Germinal center (tissue), 1 donor: ENCODE results near the gene DDX3Y.

Experiments
- DNase-seq: peaks from one replicate; pipeline ENCODE4 v3.0.0; 2012; ENCODE audit warnings: mixed read lengths, low spot score

The DDX3Y gene

DNA sequence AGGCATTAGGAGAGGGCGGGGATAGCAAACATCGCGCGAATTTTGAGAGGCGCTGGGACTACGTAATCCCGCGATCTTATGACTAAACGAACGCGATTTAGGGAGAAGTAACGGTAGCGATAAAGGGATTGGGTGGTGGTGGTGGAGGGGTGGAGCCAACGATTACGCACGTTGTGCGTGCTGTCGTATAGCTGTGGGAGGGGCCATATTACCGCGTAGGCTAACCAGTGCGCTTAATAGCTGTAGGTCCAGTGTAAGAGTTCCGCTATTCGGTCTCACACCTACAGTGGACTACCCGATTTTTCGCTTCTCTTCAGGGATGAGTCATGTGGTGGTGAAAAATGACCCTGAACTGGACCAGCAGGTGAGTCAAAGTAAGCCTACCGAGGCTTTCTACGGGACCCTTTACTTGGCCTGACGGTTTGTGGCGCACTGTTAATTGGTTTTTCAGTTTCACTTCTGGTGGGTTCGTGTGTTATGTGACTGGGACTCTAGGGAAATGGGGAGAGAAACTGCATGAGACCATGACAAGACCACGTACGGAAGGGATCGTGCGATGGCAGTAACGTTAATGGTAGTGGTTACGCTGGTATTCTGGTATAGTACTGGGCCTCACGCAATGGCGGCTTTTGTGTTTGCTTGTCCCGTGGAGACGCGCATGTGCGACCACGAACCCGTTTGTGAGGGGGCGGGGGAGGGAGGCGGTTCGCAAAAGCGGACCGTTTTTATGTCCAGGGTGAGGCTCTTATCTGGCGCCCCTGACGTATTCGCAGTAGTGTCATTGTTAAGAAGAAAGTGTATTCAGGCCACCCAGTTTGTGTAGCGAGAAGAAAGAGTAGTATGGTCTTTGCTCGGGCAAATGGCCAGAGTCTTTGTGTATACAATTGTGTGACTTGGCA lies at the start of gene DDX3Y:
TSS of gene DDX3Y (plus strand) at position 251 of the 899 bp plus-strand sequence. CDS start at position 320, 69 bp downstream.
- DNase-seq: peak; percentile 90

DNA sequence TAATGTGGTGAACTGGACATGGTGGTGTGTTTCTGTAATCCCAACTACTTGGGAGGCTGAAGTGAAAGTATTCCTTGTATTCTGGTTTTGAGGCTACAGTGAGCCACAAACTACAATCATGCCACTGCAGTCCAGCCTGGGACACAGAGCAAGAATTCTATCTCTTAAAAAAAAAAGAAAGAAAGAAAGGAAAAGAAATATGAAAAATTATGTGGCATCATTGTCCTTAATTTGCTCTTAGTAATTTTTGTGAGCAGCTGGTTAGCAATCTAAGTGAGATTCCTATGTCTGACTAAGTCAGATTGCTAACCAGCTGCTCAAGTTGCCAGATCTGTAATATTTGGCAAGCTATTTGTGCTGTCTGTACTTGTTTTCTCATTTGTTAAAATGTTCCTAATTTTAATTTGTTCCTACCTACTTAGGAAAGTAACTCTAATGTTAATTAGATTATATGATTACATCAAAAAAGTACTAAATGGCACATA lies 48.8 kb upstream of the DDX3Y start:
- no peak for DNase-seq

DNA sequence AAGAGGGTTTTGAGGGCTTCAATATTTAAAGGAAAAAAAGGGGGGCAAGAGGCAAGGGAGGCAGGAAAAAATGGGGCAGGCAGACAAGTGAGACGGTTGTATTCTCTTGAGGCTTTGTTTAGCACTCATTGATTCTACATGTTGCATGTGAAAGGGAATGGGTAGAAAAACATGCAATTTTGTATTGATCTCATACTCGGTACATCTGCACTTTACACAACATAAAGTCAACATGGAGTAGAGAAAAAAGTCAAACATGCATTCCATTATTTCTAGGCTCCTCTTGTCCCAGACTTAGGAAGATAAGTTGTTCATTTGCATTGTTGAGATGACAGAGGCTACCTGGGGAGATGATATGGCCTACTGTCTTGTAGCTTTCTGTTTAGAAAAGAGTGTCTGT lies 36.7 kb upstream of the DDX3Y start:
- no peak for DNase-seq

DNA sequence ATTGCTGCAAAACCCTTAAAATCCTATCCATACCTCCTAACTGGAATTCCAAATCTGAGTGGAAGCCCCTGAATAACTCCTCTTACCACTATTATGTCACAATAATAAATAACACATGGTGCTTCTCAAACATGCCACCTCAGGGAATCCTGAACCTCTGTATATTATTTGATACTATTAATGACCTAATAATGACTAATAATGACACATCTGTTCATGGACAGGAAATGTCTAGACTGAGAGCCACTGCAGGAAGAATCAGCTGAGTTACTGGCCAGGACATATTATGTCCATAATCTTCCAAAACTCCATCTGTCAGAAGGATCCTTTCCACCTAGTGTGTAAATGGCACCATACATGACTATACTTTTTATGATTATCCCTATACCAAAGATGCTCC lies 7.7 kb upstream of the DDX3Y start:
- DNase-seq: no peak

DNA sequence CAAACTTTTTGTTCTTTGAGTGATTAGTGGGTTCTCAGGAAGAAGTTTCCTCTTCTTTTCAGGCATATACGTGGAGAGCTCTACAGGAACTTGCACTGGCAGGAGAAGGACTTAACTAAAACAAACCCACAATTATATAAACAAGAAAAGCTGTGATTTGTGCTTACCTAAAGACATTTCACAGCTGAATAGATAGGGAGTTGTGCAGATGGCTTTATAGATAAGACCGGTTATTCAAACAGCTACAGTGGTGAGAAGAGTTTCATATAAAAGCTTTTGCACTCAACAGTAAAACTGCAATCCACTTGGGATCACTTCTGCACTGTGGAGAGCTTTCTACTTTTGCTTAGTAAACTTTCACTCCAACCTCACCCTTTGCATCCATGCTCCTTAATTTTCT lies 6.1 kb upstream of the DDX3Y start:
- no peak for DNase-seq

DNA sequence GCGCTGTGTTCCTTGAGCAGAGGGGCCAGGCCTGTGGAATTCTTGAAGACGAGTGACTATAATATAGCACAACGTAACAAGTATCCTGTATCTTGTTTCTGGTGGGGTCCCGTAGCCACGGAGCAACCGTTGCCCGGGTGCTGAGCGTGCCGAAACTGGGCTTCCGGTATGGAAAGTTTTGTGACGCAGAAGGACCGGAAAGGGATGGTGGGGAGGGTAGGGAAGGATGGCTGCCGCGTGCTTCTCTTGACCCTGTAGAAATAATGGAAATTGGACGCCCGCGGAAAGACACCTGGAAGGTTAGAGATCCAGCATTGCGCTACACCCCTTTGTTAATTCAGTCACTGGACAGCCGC lies 827 bp downstream of the DDX3Y start:
- DNase-seq: peak; percentile 63

DNA sequence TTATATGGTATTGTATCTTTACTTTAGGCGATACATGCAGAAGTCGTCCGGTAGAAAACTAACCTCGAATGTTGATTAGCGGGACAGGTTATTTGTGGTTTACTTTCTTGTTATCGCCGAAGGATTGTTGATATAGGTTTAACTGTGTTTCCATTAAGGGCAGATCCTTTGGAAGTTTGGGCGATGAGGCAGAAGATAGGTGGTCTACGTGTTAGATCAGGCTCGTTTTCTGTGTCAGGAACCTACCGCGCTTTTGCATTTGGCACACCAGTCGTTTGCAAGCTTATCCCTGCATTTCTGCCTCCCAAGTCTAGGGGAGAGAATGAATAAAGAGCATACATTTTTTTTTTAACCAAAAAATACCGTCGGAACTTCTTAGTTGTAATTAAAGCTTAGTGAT lies 1.2 kb downstream of the DDX3Y start:
- DNase-seq: no peak

DNA sequence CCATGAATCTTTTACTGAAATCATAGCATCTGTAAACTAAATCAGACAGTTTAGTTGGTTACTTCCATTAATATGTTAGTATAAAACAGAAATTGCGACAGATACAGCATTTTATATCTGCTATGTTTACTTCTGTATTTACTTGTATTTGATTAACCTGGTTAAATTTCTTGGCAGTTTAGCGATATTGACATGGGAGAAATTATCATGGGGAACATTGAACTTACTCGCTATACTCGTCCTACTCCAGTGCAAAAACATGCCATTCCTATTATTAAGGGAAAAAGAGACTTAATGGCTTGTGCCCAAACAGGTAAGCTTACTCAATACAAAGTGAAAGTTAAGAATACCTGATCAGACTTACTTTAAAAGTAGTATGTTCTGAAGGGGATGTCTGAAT lies 8.9 kb downstream of the DDX3Y start:
- no peak for DNase-seq

DNA sequence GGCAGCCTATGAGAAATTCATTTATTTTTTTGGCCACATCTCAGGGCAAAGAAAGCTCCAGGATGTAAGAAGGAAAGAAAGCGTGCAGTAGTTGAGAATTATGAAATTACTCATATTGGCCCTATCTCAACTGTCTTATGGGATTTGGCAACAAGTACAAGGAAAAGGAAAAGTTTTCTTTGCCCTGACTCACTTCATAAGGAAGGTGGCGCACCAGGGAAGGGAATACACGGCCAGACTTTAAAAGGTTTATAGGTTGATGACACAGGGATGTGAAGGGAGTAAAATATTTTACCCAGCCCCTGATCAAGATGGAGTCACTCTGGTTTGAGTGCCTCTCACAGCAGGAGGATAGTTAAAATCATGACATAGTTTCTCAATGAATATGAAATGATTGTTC lies 23.4 kb downstream of the DDX3Y start:
- no peak for DNase-seq

DNA sequence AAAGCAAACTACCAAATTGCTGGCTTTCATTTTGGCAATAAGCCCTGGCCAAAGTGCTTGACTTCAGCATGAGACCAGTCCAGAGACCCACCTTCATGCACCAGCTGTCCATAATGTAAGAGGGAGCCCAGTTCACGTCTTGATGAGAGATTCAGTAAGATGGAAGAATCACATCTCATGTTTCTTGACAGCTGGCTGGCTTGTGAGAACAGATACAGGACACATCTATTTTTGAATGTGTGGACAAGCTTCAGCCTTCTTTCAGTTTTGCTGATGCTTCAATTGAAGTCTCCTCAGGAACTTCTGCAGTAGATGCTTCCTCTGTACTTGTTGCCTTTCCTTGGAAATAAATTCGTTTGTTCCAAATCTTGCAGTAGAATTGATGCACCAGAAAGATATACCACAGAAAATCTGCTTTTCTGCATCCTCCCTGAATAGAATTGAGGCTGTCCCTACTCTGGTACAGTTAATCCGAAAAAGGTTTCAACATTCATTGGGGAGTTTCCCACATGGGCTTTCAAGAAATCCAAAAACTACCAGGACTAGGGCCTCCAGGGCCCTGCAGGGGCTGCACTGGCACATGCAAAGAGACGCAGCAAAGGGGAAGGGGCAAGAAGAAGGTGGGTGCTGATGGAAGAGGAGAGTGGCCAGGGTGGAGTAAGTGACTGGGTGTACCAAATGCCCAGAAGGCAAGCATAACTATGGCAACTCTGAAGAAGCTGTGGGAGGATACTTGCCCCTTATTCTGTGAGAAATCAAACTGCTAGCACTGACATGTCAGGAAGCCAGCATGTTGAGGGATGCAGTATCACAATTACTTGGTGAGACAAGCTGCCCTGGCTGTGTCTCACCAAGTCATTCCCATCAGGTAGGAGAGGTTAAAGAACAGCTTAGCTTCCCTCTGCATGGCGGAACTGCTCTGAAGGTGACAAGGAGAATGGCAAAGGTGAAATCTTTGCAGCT lies 37.3 kb downstream of the DDX3Y start:
- DNase-seq: no peak
